T-helper 2 cell treated with Interferon-gamma antibody and Interleukin-4, amounts not matched to agents 5 μg/mL and 100 μg/mL, for 36 hours (primary cell): ENCODE data around the gene CCSAP.

Experiments used
- DNase-seq: peaks from one replicate; pipeline ENCODE4 v3.0.0; 2021; ENCODE audit warnings: low spot score
- H3K27ac Mint-ChIP-seq: one replicate; pipeline ENCODE4 v1.8.0; 2021; ENCODE audit warnings: mild to moderate bottlenecking, mixed read lengths
- H3K27me3 Mint-ChIP-seq: one replicate; pipeline ENCODE4 v1.8.0; 2021; ENCODE audit warnings: low read depth, mixed read lengths
- H3K36me3 Mint-ChIP-seq: one replicate; pipeline ENCODE4 v1.8.0; 2021; ENCODE audit warnings: low read depth, mixed read lengths
- H3K4me1 Mint-ChIP-seq: one replicate; pipeline ENCODE4 v1.8.0; 2021; ENCODE audit warnings: low read depth, mixed read lengths
- H3K4me3 Mint-ChIP-seq: one replicate; pipeline ENCODE4 v1.8.0; 2022; ENCODE audit warnings: mild to moderate bottlenecking, moderate library complexity, mixed read lengths
- H3K9me3 Mint-ChIP-seq: one replicate; pipeline ENCODE4 v1.8.0; 2021; ENCODE audit warnings: mixed read lengths

The CCSAP gene

DNA sequence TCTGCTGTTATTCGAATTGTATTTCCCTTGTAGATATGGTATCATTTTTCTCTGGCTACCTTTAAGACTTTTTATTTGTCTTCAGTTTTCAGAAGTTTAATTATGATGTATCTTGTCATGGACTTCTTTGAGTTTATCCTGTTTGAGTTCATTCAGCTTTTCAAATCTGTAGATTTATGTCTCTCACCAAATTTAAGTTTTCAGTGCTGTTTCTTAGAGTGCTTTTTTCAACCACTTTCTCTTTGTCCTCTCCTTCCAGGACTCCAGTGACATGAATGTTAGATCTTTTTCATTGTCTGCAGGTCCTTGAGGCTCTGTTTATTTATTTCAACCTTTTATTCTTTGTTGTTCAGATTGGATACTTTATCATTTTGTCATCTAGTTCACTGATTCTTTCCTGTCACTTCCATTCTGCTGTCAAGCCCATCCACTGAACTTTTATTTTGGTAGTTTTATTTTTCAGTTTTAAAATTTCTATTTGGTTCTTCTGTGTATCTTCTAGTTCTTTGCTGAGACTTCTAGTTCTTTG is 60.5 kb downstream of the CCSAP start:
- no peak for DNase-seq
- no peak overlapping the region for H3K27ac Mint-ChIP-seq
- peaks cover 19% of the 10 kb centered on the region for H3K36me3 Mint-ChIP-seq
- H3K4me3 Mint-ChIP-seq: no peak overlapping the region
- H3K4me1 Mint-ChIP-seq: peaks cover 42% of the 10 kb centered on the region
- H3K27me3 Mint-ChIP-seq: no peaks in the 10 kb centered on the region
- H3K9me3 Mint-ChIP-seq: peaks cover 9% of the 10 kb centered on the region

DNA sequence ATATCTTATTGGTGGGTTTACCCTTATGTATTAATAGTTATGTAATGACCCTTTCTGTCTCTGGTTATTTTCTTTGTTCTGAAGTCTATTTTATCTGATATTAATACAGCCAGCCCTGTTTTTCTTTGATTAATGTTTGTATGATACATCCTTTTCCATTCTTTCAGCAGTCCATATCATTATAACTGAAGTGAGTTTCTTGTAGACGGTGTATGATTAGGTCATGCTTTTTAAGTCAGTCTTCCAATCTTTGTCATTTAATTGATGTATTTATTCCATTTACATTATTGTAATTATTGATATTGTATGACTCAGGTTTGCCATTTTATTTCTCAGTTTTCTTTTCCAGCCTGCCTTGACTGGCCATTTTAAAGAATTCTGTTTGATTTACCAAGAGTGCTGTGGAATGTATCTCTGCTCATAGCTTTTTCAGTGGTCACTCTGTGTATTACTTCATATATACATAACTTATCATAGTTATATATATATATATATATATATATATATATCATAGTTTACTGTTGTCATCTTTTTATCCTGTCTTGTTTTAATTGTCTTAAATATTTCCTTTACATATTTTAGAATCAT is 61.4 kb downstream of the CCSAP start:
- DNase-seq: no peak
- H3K27ac Mint-ChIP-seq: no peak overlapping the region
- no peak overlapping the region for H3K4me3 Mint-ChIP-seq
- peaks cover 33% of the 10 kb centered on the region for H3K4me1 Mint-ChIP-seq
- H3K36me3 Mint-ChIP-seq: peaks cover 15% of the 10 kb centered on the region
- H3K27me3 Mint-ChIP-seq: no peaks in the 10 kb centered on the region
- peaks cover 9% of the 10 kb centered on the region for H3K9me3 Mint-ChIP-seq

DNA sequence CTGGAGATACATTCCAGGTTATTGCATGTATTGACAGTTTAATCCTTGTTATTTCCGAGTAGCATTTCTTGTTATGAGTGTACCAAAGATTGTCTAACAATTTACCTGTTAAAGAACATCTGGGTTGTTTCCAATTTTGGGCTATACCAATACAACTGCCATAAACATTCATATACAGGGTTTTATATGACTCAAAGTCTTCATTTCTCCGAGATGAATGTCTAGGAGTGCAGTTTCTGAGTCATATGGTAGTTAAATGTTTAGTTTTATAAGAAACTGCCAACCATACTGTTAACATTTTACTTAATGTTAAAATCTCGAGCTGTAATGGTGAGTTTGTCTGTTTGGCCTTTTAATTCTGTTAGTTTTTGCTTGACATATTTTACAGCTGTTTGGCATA is 61.9 kb downstream of the CCSAP start:
- no peak overlapping the region for H3K27ac Mint-ChIP-seq
- no peak for DNase-seq
- peaks cover 16% of the 10 kb centered on the region for H3K36me3 Mint-ChIP-seq
- H3K9me3 Mint-ChIP-seq: peaks cover 9% of the 10 kb centered on the region
- no peak overlapping the region for H3K4me3 Mint-ChIP-seq
- no peaks in the 10 kb centered on the region for H3K27me3 Mint-ChIP-seq
- peaks cover 30% of the 10 kb centered on the region for H3K4me1 Mint-ChIP-seq

DNA sequence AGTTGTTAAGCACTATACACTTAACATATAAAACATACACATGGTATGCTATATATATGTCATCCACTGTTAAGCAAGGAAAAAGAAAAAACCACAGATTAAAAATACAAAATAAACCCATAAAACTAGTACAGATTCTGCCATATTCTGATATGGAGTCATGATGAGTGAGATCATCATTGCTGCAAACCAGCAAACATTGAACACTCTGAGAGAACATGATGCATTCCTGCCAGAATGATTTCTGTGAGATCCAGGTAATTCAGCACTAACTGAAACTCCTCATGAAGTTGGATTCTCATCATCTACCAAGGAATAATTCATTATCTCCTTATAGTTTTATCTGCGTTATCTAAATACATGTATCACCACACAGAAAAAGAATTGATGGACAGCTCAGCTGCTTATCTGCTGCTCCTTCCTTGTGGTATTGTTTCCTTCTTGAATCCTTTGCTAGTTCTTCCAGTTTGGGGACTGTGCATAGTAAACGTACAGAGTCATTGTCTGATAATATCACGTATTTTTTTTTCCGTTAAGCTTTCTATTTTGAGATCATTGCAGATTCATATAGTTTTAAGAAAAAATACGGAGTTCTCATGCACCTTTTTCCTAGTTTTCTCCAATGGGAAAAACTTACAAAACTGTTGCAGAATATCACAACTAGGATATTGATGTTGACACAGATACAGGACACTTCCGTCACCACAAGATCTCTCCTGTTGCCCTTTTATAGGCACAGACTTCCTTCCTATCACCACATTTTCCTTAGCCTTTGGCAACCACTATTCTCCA is 62.6 kb downstream of the CCSAP start:
- Mint-ChIP-seq H3K27me3 (no peaks in the 10 kb centered on the region), H3K4me3 (no peak overlapping the region), H3K36me3 (peaks cover 18% of the 10 kb centered on the region), H3K9me3 (peaks cover 9% of the 10 kb centered on the region), H3K4me1 (peaks cover 26% of the 10 kb centered on the region), H3K27ac (no peak overlapping the region)
- no peak for DNase-seq

DNA sequence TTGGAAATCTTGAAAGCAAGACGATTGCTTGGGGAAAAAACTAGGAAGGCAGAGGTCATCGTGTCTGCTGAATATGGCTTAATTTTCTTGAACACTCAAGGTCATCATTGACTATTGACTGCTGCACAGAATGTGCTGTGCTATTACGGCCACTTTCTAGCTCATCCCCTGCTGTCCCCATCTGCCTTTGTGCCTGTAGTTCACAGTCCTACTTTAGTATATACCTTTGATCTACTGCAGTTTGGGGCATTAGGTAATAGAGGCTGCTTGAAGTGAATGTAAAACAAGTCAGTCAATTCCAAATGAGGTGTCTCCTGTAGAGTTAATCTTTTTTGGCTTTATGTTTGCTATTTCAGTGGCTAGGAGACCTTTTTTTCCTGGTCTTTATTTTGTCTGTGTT is 63.6 kb downstream of the CCSAP start:
- peaks cover 26% of the 10 kb centered on the region for H3K4me1 Mint-ChIP-seq
- H3K4me3 Mint-ChIP-seq: no peak overlapping the region
- no peaks in the 10 kb centered on the region for H3K27me3 Mint-ChIP-seq
- DNase-seq: no peak
- H3K9me3 Mint-ChIP-seq: peaks cover 9% of the 10 kb centered on the region
- H3K27ac Mint-ChIP-seq: no peak overlapping the region
- peaks cover 23% of the 10 kb centered on the region for H3K36me3 Mint-ChIP-seq

DNA sequence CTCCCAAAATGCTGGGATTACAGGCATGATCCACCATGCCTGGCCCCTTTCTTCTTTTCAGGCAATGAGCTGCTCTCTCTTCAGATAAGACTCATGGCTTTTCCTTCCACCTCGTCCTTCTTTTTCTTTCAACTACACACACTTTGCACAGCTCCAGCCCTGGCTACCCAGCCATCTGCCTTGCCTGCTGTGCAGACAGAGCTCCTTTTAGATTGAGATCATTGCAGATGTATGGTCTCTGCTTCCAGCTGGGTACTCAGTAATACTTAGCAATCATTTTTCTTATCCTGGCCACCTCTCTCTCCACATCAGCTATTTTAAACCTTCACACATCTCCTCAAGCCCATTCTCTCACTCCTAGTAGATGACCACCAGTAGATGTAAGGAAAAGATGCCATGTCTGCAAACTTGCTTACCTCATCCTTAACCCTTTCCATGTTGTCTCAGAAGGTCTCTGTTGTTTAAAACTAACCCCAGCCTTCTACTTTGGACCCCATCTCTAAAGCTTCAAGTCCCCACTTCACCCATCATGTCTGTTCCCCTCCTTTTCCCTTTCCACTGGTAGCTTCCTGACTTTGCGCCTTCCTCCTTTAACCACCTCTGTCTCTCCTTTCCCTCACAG is 64.6 kb downstream of the CCSAP start:
- peaks cover 23% of the 10 kb centered on the region for H3K36me3 Mint-ChIP-seq
- peaks cover 9% of the 10 kb centered on the region for H3K9me3 Mint-ChIP-seq
- peaks cover 26% of the 10 kb centered on the region for H3K4me1 Mint-ChIP-seq

DNA sequence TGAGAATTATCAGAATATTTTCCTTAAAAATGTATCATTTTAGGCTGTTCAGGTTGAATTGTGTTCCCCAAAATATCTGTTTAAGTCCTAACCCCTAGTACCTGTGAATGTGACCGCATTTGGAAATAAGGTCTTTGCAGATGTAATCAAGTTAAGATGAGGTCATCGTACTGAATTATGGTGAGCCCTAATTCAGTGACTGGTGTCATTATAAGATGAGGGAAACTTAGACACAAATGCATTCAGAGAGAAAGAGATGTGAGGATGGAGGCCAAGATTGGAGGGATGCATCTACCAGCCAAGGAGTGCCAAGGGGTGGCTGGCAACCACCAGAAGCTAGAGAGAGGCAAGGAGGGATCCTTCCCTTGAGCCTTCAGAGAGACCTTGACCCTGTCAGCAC is 67.8 kb downstream of the CCSAP start:
- H3K36me3 Mint-ChIP-seq: peaks cover 13% of the 10 kb centered on the region
- H3K4me1 Mint-ChIP-seq: peaks cover 27% of the 10 kb centered on the region
- H3K27me3 Mint-ChIP-seq: no peaks in the 10 kb centered on the region
- no peak for DNase-seq
- H3K9me3 Mint-ChIP-seq: no peaks in the 10 kb centered on the region
- no peak overlapping the region for H3K27ac Mint-ChIP-seq
- no peak overlapping the region for H3K4me3 Mint-ChIP-seq

More for the DNA sequence above, 64.6 kb downstream of the CCSAP start:
- no peaks in the 10 kb centered on the region for H3K27me3 Mint-ChIP-seq
- no peak overlapping the region for H3K4me3 Mint-ChIP-seq
- DNase-seq: no peak
- no peak overlapping the region for H3K27ac Mint-ChIP-seq

DNA sequence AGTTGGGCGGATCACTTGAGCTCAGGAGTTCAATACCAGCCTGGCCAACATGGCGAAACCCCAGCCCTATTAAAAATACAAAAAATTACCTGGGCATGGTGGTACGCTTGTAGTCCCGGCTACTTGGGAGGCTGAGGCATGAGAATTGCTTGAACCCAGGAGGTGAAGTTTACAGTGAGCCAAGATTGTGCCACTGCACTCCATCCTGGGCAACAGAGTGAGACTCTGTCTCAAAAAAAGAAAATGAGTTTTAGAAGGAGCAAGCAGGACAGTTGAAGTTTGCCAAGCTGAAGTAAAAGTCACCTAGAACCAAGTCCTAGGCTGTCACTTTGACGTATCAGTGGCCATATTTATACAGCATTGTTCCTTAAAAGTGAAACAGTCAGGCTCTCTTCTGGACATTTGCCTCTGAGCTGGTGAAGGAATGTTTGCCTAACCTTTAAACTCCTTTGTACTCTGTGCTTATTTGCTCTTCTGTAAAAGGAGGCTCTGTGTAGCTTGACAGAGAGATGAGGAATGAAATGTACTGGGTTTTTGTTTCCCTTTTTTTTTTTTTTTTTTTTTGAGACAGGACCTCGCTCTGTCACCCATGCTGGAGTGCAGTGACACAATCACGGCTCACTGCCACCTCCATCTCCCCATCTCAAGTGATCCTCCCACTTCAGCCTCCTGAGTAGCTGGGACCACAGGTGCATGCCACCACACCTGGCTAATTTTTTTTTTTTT is 69.2 kb downstream of the CCSAP start:
- Mint-ChIP-seq H3K27ac (no peak overlapping the region), H3K4me3 (no peak overlapping the region), H3K9me3 (no peaks in the 10 kb centered on the region), H3K36me3 (peaks cover 13% of the 10 kb centered on the region), H3K4me1 (peaks cover 27% of the 10 kb centered on the region), H3K27me3 (no peaks in the 10 kb centered on the region)
- no peak for DNase-seq

DNA sequence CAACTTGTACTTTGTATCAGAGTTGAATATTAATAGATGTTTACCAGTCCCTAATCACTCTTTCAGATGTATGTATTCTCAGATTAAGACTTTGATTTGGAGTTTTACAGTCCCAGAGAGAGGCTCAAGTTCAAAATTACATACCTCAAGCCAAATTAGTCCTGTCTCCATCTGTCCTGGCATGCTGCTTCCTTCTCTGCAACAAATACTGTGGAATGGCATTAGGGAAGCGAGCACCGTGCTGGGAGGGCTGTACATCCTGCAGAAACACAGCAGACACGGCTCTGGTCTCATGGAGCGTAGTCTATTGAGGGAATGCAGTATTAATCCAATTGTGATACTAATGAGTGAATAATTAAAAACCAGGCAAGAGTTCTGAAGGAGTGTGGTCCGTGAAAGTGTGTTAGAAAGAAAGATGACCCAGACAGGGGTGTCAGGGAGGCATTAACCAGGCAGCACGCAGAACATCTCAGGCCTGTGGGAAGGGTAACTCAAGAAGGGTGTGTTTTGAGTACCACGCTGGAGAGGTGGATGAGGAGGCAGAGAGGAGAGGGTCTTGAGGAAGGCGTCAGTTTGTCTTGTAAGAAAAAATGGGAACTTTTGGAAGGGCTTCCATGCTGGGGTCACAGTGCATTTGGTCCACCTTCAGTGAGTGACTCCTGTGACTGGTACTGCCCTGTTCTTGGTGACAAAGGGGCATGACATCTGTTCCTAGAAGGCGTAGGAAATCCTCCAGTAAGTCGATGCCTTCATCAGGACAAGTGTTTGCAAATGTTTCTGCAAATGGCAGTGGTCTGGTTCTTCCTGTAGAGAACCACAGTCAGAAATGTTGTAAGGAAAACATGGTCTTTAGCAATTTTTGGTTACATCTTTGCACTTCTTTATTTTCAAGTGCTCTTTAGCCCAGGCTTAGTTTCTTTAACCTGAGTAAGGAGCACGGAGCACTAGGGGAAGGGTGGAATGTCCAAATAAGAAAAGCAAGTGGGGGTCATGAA is 70.4 kb downstream of the CCSAP start:
- H3K27me3 Mint-ChIP-seq: no peaks in the 10 kb centered on the region
- H3K27ac Mint-ChIP-seq: no peak overlapping the region
- H3K4me1 Mint-ChIP-seq: peaks cover 27% of the 10 kb centered on the region
- peaks cover 13% of the 10 kb centered on the region for H3K36me3 Mint-ChIP-seq
- no peak for DNase-seq
- no peaks in the 10 kb centered on the region for H3K9me3 Mint-ChIP-seq
- H3K4me3 Mint-ChIP-seq: peak overlapping the region; percentile 87

DNA sequence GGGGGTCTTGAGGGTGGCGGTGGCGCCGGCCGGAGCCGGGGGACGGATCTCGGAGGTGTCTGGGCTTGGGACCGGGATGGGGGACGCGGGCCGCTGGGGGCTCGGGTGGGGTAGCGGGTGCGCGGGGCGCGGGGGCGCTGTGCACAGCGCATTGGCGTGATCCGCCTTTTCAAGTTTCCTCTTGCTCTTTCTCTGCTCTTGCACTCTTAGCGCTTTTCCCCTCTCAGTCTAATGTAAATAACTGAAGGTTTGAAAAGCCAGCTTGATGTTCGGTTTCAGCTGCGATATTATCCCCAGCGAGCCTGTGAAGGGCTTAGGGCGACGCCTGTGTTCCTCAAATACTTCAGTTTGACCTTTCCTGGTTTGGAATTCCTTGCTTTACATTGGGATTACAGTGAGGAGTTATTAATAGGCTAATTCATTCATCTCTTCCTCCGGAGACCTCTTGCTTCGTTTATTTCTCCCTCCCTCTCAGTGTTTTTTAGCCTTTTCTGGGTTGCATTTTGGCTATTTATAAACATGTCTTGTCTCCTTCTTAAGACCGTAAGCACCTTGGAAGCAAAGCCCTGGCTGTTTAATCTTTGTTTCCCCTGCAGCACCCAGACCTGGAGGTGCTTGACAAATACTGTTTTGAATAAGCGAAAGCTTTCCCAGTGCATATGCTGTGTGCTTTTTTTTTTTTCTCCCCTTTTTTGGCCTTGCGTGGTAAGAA is 71.2 kb downstream of the CCSAP start:
- peak overlapping the region; percentile 83 for H3K27ac Mint-ChIP-seq
- H3K27me3 Mint-ChIP-seq: no peaks in the 10 kb centered on the region
- H3K36me3 Mint-ChIP-seq: peaks cover 16% of the 10 kb centered on the region
- peak overlapping the region; percentile 87 for H3K4me3 Mint-ChIP-seq
- DNase-seq: no peak
- H3K9me3 Mint-ChIP-seq: peaks cover 4% of the 10 kb centered on the region
- peaks cover 30% of the 10 kb centered on the region for H3K4me1 Mint-ChIP-seq
